Liver (tissue), 3 donors: ENCODE results near the gene TMEM200C.

Experiments
- JUND ChIP-seq, 2 donors: IDR thresholded peaks; 2 replicates each; pipeline ENCODE4 v1.6.1; 2016; ENCODE audit warnings: antibody characterized with exemption in 2 of 2
- TAF1 ChIP-seq: conservative IDR thresholded peaks from 2 replicates; pipeline ENCODE4 v1.6.1; 2016; ENCODE audit warnings: antibody characterized with exemption, mild to moderate bottlenecking
- YY1 ChIP-seq: IDR thresholded peaks from 2 replicates; pipeline ENCODE4 v1.6.1; 2016; ENCODE audit warnings: antibody characterized with exemption, mild to moderate bottlenecking
- TF ChIP-seq, protein P1 (sequence below): fragments of 150-350 bp; IDR thresholded peaks from 2 replicates; pipeline ENCODE4 v1.5.1; 2017; ENCODE audit warnings: improper control_type of control experiment, low read depth, low read length; ENCODE audit not compliant: missing input control
- TF ChIP-seq, protein P2 (sequence below): IDR thresholded peaks from 2 replicates; pipeline ENCODE4 v1.6.1; 2016; ENCODE audit warnings: antibody characterized with exemption
- donor health status: healthy.
- donor health status: healthy.

DNA sequence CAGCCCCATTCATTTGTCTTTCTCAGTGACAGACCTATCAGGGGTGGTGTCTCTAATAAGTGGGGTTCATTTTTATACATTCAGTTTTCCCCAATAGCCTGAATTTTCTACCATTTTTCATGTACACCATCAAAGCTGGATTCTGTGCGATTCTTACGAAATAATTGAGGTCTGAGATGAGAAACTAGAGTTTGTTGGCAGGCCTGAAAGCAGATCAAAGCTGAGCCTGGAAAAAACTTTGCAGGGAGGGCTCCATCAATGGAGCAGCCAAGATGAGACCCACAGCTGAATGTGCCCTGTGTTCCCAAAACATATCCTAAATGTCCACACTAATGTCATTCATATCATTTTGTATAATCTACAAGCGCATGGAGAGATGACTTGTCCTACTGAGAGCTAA lies 4.5 kb upstream of the TMEM200C start:
- TF ChIP-seq, protein P1, sequence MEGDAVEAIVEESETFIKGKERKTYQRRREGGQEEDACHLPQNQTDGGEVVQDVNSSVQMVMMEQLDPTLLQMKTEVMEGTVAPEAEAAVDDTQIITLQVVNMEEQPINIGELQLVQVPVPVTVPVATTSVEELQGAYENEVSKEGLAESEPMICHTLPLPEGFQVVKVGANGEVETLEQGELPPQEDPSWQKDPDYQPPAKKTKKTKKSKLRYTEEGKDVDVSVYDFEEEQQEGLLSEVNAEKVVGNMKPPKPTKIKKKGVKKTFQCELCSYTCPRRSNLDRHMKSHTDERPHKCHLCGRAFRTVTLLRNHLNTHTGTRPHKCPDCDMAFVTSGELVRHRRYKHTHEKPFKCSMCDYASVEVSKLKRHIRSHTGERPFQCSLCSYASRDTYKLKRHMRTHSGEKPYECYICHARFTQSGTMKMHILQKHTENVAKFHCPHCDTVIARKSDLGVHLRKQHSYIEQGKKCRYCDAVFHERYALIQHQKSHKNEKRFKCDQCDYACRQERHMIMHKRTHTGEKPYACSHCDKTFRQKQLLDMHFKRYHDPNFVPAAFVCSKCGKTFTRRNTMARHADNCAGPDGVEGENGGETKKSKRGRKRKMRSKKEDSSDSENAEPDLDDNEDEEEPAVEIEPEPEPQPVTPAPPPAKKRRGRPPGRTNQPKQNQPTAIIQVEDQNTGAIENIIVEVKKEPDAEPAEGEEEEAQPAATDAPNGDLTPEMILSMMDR, result no peak
- TF ChIP-seq, protein P2, sequence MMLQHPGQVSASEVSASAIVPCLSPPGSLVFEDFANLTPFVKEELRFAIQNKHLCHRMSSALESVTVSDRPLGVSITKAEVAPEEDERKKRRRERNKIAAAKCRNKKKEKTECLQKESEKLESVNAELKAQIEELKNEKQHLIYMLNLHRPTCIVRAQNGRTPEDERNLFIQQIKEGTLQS, result no peak
- TF ChIP-seq YY1 (no peak), TAF1 (no peak), JUND (IDR thresholded peaks at IDR 0.05) (no peak)
